Activated gamma-delta T cell treated with anti-CD3 and anti-CD28 coated beads, Interleukin-2, amount 50 U/mL, for 16 hours (primary cell): ENCODE data around the gene PRKCZ.
"Not testable (repeated sequence)": the region's sequence is repeated elsewhere in the genome, so short reads cannot be mapped to it uniquely, and the experiment has no call there.

Experiments
- DNase-seq: peaks from one replicate; pipeline ENCODE4 v3.0.0-alpha.2; 2020; ENCODE audit warnings: low read depth

PRKCZ gene

DNA sequence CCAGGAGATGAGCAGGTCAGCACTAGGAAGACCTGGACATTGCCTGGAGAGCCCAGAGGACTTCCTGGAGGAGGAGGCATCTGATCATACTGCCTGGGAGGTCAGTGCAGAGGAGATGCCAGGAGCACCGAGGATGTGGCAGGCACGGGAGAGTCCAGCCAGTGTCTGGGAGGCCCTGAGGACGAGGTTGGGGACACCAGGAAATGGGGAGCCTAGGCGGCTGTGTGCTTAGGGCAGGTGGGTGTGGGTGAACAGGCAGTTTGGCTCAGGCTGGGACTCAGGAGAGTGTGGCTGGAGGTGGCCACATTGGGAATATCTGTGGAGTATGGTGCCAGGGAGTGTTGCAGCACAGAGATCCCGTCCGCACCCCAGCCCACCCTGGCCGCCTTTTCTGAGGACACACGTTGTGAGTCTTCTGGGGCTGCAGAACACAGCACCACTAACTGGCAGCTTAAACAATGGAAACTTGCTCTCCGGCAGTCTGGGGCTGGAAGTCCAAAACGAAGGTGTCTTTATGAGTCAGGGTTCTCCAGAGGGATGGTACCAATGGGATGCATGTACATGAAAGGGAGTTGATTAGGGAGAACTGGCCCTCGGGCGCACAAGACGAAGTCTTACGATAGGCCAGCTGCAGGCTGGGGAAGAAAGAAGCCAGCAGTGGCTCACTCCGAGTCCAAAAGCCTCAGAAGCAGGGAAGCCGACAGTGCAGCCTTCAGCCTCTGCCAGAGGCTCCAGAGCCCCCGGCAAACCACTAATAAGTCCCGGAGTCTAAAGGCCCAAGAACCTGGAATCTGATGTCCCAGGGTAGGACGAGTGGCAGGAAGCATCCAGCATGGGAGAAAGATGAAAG is 86.4 kb downstream of the PRKCZ start:
- DNase-seq, result no peak

GRCh38 chr1:2137257-2138121 is 87.3 kb downstream of the PRKCZ start:
- DNase-seq, result no peak

GRCh38 chr1:2139156-2139555 is 88.9 kb downstream of the PRKCZ start:
- not testable (repeated sequence) for DNase-seq

- no peak for DNase-seq
Observed at GRCh38 chr1:2141025-2141424, 90.8 kb downstream of the PRKCZ start.

DNA sequence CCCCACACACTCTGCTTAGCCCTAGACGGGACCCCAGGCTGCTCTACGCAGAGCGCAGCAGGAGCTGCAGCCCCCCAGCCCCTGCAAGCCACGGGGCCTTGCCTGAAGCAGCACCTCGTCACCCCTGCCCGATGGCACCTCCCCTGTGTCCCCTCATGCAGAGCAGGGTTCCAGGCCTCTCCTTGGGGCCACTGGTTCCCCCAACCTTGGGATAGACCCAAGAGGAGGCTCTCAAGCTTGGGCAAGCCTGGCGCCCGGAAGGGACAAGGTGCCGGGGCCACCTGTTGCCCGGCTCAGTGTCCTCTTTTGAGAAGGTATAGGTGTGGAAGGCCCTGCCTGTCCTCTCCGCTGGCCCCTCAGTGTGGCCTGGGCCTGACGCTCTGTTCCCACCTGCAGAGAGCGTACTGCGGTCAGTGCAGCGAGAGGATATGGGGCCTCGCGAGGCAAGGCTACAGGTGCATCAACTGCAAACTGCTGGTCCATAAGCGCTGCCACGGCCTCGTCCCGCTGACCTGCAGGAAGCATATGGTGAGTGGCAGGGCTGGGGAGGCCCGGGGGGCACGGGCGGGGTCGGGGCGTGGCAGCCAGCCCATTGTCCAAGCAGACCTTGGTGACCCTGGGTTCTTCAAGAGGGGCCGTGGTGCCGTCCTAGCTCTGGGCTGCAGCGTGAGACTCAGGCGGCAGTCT is 93.7 kb downstream of the PRKCZ start:
- no peak for DNase-seq

GRCh38 chr1:2144501-2145090 is 94.4 kb downstream of the PRKCZ start:
- no peak for DNase-seq

DNA sequence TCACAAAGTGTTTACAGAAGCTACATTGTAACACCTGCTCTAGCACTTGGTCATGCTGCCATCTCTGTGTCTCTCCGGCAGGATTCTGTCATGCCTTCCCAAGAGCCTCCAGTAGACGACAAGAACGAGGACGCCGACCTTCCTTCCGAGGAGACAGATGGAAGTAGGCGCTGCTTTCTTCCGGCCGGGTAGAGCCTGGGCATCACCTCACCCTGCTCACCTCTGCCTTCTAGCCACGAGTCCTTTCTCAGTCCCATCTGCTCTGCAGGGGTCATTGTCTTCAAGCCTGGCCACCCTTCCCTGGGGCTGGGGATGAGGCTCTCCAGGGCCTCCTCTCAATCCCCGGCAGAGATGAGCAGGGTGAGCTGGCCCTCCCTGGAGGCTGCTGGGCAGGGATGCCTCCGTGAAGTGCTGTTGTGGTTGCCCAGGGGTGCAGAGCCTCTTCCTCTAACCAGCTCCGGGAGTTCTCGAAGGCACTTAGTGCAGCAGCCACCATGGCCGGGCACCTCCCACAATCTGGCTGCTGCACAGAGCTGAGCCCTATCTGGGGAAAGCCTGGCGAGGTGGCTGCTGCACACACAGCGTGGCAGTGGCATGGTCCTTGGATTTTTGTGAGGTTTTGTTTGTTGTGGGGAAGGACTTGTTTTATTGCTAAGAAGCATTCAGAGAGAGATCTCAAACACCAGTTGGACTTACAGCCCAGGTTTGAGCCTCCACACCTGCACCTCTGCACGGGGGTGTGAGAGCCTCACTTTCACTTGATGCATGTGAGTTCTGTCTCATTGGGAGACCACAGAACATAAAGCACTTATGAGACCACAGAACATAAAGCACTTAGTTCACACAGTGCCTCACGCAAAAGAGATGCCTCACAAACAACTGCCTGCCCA is 96.0 kb downstream of the PRKCZ start:
- DNase-seq, result no peak

- no peak for DNase-seq
Observed at GRCh38 chr1:2146836-2147517, 96.8 kb downstream of the PRKCZ start.

- not testable (repeated sequence) for DNase-seq
Observed at GRCh38 chr1:2147869-2148268, 97.7 kb downstream of the PRKCZ start.

DNA sequence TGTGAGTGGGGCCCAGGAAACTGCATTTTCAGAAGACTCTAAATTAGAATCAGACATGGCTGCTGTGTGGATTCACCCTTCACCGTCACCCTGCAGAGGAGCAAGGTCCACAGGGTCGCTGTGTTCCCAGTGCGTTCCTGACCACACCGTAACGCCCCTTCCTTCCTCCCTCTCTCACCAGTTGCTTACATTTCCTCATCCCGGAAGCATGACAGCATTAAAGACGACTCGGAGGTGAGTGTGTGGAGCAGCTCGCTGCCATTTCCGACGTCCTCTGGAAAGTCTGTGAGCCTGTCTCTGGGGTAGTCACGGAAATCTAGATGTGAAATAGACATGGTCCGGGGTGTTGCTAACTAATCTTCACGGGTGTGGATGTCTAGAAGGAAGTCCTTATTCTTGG is 98.5 kb downstream of the PRKCZ start:
- DNase-seq, result no peak

- no peak for DNase-seq
Observed at GRCh38 chr1:2150801-2151200, 100.6 kb downstream of the PRKCZ start.

GRCh38 chr1:2151252-2151651 is 101.0 kb downstream of the PRKCZ start:
- DNase-seq, result no peak

DNA sequence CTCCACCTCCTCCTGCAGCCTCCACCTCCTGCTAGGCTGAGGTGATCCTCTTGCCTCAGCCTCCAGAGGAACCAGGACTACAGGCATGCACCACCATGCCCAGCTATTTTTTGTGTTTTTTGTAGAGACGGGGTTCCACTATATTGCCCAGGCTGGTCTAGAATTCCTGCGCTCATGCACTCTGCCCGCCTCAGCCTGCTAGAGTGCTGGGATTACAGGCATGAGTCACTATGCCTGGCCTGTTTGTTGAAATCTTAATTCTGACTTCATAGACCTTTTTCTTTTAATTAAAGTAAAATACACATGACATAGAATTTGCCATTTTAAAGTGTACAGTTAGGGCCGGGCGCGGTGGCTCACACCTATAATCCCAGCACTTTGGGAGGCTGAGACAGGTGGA is 101.7 kb downstream of the PRKCZ start:
- no peak for DNase-seq

GRCh38 chr1:2152954-2153353 is 102.7 kb downstream of the PRKCZ start:
- DNase-seq, result no peak

DNA sequence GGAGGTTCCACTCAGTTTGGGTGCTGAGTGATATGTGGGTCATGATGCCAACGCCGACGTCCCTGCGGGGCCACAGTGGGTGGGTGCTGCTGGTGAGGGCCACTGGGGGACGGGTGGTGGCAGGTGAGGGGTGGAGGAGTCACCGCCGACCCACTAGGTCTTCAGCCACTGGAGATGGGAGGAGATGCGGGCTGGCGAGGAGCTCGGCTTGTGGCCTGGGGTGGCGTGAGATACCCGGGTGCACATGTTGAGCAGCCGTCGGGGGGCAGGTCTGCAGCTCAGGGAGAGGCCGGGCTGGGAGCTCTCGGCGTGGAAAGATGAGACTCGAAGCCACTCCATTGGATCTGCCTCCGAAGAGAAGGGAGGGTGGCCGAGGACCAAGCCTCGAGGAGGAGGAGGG is 103.8 kb downstream of the PRKCZ start:
- no peak for DNase-seq

GRCh38 chr1:2155147-2155598 is 105.0 kb downstream of the PRKCZ start:
- no peak for DNase-seq

DNA sequence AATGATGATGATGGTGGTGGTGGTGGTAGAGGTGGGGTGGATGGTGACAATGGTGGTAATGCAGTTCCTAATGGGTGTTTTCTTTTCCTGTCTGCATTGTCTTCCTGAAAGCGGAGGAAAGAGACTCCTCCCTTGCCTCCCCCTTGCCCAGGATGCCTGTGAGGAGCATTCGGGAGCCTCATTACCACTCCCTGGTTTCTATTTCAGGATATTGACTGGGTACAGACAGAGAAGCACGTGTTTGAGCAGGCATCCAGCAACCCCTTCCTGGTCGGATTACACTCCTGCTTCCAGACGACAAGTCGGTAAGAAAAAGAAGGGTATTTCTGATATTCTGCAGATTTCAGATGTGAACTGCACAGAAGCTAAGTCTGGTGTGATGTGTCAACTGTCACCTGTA is 105.6 kb downstream of the PRKCZ start:
- DNase-seq, result no peak

DNA sequence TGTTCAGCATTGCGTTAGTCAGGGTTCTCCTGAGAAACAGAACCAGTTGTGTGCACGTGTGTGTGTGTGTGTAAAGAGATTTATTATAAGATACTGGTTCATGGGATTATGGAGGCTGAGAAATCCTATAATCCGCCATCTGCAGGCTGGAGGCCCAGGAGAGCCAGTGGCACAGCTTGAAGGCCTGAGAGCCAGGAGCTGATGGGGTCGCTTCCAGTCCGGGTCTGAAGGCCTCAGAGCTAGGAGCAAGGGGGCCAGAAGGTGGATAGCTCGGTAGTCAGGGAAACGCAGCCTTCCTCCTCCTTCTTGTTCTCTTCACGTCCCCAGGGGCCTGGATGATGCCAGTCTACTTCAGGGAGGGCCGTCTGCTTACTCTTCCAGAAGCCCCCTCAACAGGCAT is 106.7 kb downstream of the PRKCZ start:
- no peak for DNase-seq

GRCh38 chr1:2157856-2158255 is 107.6 kb downstream of the PRKCZ start:
- DNase-seq, result no peak

DNA sequence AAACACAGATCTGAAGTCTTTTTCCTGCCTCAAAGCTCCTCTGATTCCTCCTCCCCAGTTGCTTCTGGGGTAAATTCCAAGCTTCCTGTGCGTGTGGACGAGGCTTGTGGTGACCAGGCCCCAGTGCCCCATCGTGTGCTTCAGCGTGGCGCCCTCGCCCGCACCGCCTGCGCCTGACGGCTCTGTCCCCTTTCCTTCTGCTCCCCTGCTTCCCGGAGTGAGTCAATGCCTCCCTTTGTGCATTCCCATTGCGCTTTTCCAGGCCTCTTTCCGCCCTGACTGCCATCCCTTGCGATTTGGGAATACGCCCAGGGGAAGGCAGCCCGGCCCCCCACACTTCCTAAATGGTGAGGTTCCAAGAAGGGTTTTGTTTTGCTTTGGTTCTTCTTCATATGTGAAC is 108.1 kb downstream of the PRKCZ start:
- DNase-seq, result no peak

- DNase-seq, result no peak
Observed at GRCh38 chr1:2159124-2159523, 108.9 kb downstream of the PRKCZ start.
